ENCODE results near the gene FOXL3. TPM values are rescaled to one million over a fixed set of nuclear protein-coding genes. Genes with fewer than 3 reads are reported as not detected.

FOXL3 gene
- total RNA-seq, 1 donor from 2014 or later = not detected

DNA sequence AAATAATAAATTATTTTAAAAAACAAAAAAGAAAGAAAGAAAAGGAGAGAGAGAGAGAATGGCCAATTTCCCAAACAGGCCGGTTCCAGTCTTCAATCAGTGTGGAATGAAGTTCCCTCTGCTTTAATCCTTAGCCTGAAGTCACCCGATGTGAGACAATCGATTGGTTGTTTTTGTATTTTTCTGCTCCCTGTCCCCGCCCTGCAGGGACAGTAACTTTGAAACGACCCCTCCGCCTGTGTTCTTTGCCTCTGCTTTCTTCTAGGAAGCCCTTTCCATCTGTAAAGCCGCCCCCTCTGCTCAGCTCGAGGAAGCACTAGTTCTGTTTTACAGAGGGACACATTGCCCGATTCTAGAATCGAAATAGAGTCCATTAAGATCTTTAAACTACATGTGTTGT, 33.4 kb downstream of the FOXL3 start:
- Histone ChIP-seq H3K27ac (replicated peaks) (no peak overlapping the region), H3K9me3 (replicated peaks) (peaks cover 6% of the 10 kb centered on the region), H3K4me3 (no peak overlapping the region), H3K4me1 (peaks cover 22% of the 10 kb centered on the region), H3K36me3 (no peaks in the 10 kb centered on the region), H3K27me3 (ENCODE audit: low read depth) (peaks cover 37% of the 10 kb centered on the region)
- no peak for DNase-seq
- intact Hi-C loops (cut with micrococcal nuclease) = no loop called here
- no peak for TF ChIP-seq CTCF (IDR thresholded peaks at IDR 0.05; ENCODE audit: borderline replicate concordance)

- no peak for DNase-seq
- no peak for TF ChIP-seq CTCF (IDR thresholded peaks at IDR 0.05; ENCODE audit: borderline replicate concordance)
- intact Hi-C loops (cut with micrococcal nuclease) = no loop called here
- peaks cover 37% of the 10 kb centered on the region for H3K27me3 ChIP-seq (ENCODE audit: low read depth)
- no peak overlapping the region for H3K27ac ChIP-seq (replicated peaks)
- H3K36me3 ChIP-seq = no peaks in the 10 kb centered on the region
- H3K4me1 ChIP-seq = peaks cover 18% of the 10 kb centered on the region
- peaks cover 6% of the 10 kb centered on the region for H3K9me3 ChIP-seq (replicated peaks)
- H3K4me3 ChIP-seq = no peak overlapping the region
Measured at GRCh38 chr7:324011-324410, 34.0 kb downstream of the FOXL3 start.

- no peak for DNase-seq
- intact Hi-C loops (cut with micrococcal nuclease) = no loop called here
- peaks cover 6% of the 10 kb centered on the region for H3K9me3 ChIP-seq (replicated peaks)
- H3K36me3 ChIP-seq = no peaks in the 10 kb centered on the region
- TF ChIP-seq CTCF (IDR thresholded peaks at IDR 0.05; ENCODE audit: borderline replicate concordance) = no peak
- H3K4me3 ChIP-seq = no peak overlapping the region
- H3K27ac ChIP-seq (replicated peaks) = no peak overlapping the region
- H3K4me1 ChIP-seq = peaks cover 10% of the 10 kb centered on the region
- peaks cover 32% of the 10 kb centered on the region for H3K27me3 ChIP-seq (ENCODE audit: low read depth)
Measured at GRCh38 chr7:325051-325798, 35.3 kb downstream of the FOXL3 start.

GRCh38 chr7:325811-326210, 35.8 kb downstream of the FOXL3 start:
- Histone ChIP-seq H3K36me3 (no peaks in the 10 kb centered on the region), H3K27ac (replicated peaks) (no peak overlapping the region), H3K9me3 (replicated peaks) (peaks cover 6% of the 10 kb centered on the region), H3K4me3 (no peak overlapping the region), H3K4me1 (peaks cover 10% of the 10 kb centered on the region), H3K27me3 (ENCODE audit: low read depth) (peaks cover 34% of the 10 kb centered on the region)
- no peak for DNase-seq
- no peak for TF ChIP-seq CTCF (IDR thresholded peaks at IDR 0.05; ENCODE audit: borderline replicate concordance)
- intact Hi-C loops (cut with micrococcal nuclease) = no loop called here

DNA sequence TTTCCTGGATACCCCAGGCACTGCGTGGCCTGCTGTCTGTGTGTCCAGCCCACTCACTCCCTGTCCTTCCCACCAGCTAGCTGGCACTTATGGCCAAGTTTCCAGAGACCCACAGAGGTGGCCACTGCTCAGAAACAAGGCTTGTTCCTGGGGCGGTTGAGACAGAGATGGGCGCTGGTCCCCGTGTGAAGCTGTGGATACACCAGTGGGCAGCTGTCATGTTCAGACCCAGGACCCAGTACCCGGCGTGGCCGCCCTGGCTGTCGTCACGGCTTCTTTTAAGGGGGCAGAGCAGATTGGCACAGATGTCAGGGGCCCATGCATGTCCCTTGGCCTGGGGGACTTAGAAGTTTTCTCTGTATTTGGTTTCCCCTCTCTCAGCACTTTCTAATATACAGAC, 36.3 kb downstream of the FOXL3 start:
- no peaks in the 10 kb centered on the region for H3K36me3 ChIP-seq
- TF ChIP-seq CTCF (IDR thresholded peaks at IDR 0.05; ENCODE audit: borderline replicate concordance) = no peak
- intact Hi-C loops (cut with micrococcal nuclease) = no loop called here
- H3K27me3 ChIP-seq (ENCODE audit: low read depth) = peaks cover 34% of the 10 kb centered on the region
- no peak overlapping the region for H3K4me3 ChIP-seq
- H3K27ac ChIP-seq (replicated peaks) = no peak overlapping the region
- no peak for DNase-seq
- peaks cover 6% of the 10 kb centered on the region for H3K9me3 ChIP-seq (replicated peaks)
- peaks cover 10% of the 10 kb centered on the region for H3K4me1 ChIP-seq

Data from left ventricle myocardium inferior (tissue), 1 donor.